GM12878 (cell line): ENCODE measurements around the gene PCSK9. TPM values are rescaled to one million over a fixed set of nuclear protein-coding genes. Genes with fewer than 3 reads are reported as not detected.

Experiments used
- ATAC-seq: fragments of 200-7000 bp; cut with Tn5 transposase; 3 replicates; pipeline ENCODE4 v1.9.1; 2020; ENCODE audit warnings: mild to moderate bottlenecking, moderate library complexity
- BruUV-seq: library from RNA; stranded (reverse); fragments of 400-500 nt; replicated peaks from 2 replicates; lab custom pipeline; 2021; lab: Mats Ljungman, UMichigan
- CTCF ChIA-PET: fragments of 300-600 bp; sonication (Branson Sonifier 250); formaldehyde crosslinking; extraction: SDS; loops from one replicate; lab custom pipeline; 2021; ENCODE audit warnings: inconsistent platforms; lab: Yijun Ruan, JAX
- POLR2A ChIA-PET: fragments of 350-600 bp; formaldehyde crosslinking; extraction: SDS; loops from one replicate; lab custom pipeline; 2021; ENCODE audit warnings: inconsistent platforms; lab: Charles Lee
- RAD21 ChIA-PET: fragments of 300-600 bp; sonication (Branson Sonifier 250); formaldehyde crosslinking; loops from one replicate; lab custom pipeline; 2023; ENCODE audit warnings: antibody characterized with exemption; ENCODE audit not compliant: unreplicated experiment; lab: Charles Lee
- SMC1A ChIA-PET: fragments of 300-600 bp; sonication (Branson Sonifier 250); formaldehyde crosslinking; loops from one replicate; lab custom pipeline; 2023; ENCODE audit not compliant: unreplicated experiment, uncharacterized antibody; lab: Charles Lee
- DNase-seq: peaks from one replicate; pipeline ENCODE4 v3.0.0-alpha.2; 2011; ENCODE audit warnings: low read depth, low spot score
- FAIRE-seq: peaks from 3 replicates; lab custom pipeline; 2011; peaks lifted over from hg19 to GRCh38; lab: Jason Lieb, UNC
- H2AFZ ChIP-seq: 2 replicates; pipeline ENCODE4 v1.6.0; 2011; ENCODE audit warnings: low read depth, low read length, control low read depth; ENCODE audit not compliant: control insufficient read depth
- H3K27ac ChIP-seq: 2 replicates; pipeline ENCODE4 v1.5.1; 2011; ENCODE audit warnings: control low read depth; ENCODE audit not compliant: control insufficient read depth, insufficient read depth
- H3K27me3 ChIP-seq, 2 experiments: replicated peaks in 1 of 2; 2 replicates each; pipeline versions ENCODE4 v1.6.0 to v1.6.1; 2011; ENCODE audit warnings: low read length in 1 of 2; ENCODE audit not compliant: control insufficient read depth in 2 of 2, insufficient read depth in 2 of 2
- H3K36me3 ChIP-seq, 2 experiments: 2 replicates each; pipeline ENCODE4 v1.5.1; 2011; ENCODE audit warnings: low read length in 1 of 2; ENCODE audit not compliant: control insufficient read depth in 2 of 2, insufficient read depth in 2 of 2
- H3K4me1 ChIP-seq: 2 replicates; pipeline ENCODE4 v1.6.1; 2011; ENCODE audit warnings: mild to moderate bottlenecking, low read length, moderate library complexity, mixed read lengths; ENCODE audit not compliant: control insufficient read depth, insufficient read depth
- H3K4me2 ChIP-seq: 2 replicates; pipeline ENCODE4 v1.6.0; 2011; ENCODE audit warnings: control low read depth; ENCODE audit not compliant: control insufficient read depth, insufficient read depth
- H3K4me3 ChIP-seq: fragments of 200-600 bp; sonication (generic); 2 replicates; pipeline ENCODE4 v1.5.1; 2016
- H3K79me2 ChIP-seq: 2 replicates; pipeline ENCODE4 v1.6.0; 2011; ENCODE audit warnings: low read length; ENCODE audit not compliant: control insufficient read depth, insufficient read depth
- H3K9ac ChIP-seq: 2 replicates; pipeline ENCODE4 v1.8.0; 2011; ENCODE audit warnings: low read length, control low read depth, mixed read lengths; ENCODE audit not compliant: control insufficient read depth, insufficient read depth
- H3K9me3 ChIP-seq: replicated peaks from 3 replicates; pipeline ENCODE4 v1.5.1; 2011; ENCODE audit warnings: mild to moderate bottlenecking, low read length; ENCODE audit not compliant: control insufficient read depth, insufficient read depth
- H4K20me1 ChIP-seq: 2 replicates; pipeline ENCODE4 v1.6.0; 2011; ENCODE audit not compliant: control insufficient read depth, insufficient read depth
- CEBPB ChIP-seq, 2 experiments: fragments of 150-350 bp in 1 of 2; IDR thresholded peaks; 2 replicates each; pipeline ENCODE4 v1.6.1; 2012 to 2014; ENCODE audit warnings: low read depth in 2 of 2, low read length in 2 of 2, borderline replicate concordance in 1 of 2, inconsistent platforms in 1 of 2
- CTCF ChIP-seq, 3 experiments: IDR thresholded peaks in 2 of 3; conservative IDR thresholded peaks in 1 of 3; 2 replicates each; pipeline ENCODE4 v1.5.1; 2011; ENCODE audit warnings: low read depth in 3 of 3, low read length in 3 of 3, mild to moderate bottlenecking in 3 of 3, control low read depth in 2 of 3, moderate library complexity in 2 of 3, inconsistent platforms in 1 of 3, mixed read lengths in 1 of 3; ENCODE audit not compliant: control insufficient read depth in 2 of 3, insufficient read depth in 1 of 3; ENCODE audit errors: extremely low read depth in 1 of 3
- CUX1 ChIP-seq: IDR thresholded peaks from 2 replicates; pipeline ENCODE4 v1.6.1; 2012; ENCODE audit warnings: improper control_type of control experiment, low read depth, low read length; ENCODE audit not compliant: insufficient replicate concordance
- EGR1 ChIP-seq, 2 experiments: IDR thresholded peaks; 1 replicate in 1 of 2; 2 replicates in 1 of 2; pipeline ENCODE4 v1.6.1; 2011 to 2012; ENCODE audit warnings: low read depth in 2 of 2, low read length in 2 of 2, borderline replicate concordance in 1 of 2, mild to moderate bottlenecking in 1 of 2, moderate library complexity in 1 of 2
- HDAC6 ChIP-seq: fragments of 200-600 bp; sonication (generic); IDR thresholded peaks from one replicate; pipeline ENCODE4 v1.8.0; 2017; ENCODE audit warnings: antibody characterized with exemption; ENCODE audit not compliant: unreplicated experiment
- HDGF ChIP-seq: fragments of 450-650 bp; IDR thresholded peaks from 2 replicates; pipeline ENCODE4 v1.6.1; 2016; ENCODE audit warnings: antibody characterized with exemption
- MYB ChIP-seq: fragments of 150-350 bp; IDR thresholded peaks from 2 replicates; pipeline ENCODE4 v1.6.1; 2014; ENCODE audit warnings: mild to moderate bottlenecking, low read depth, low read length, borderline replicate concordance
- NR2C1 ChIP-seq: fragments of 450-650 bp; IDR thresholded peaks from 2 replicates; pipeline ENCODE4 v1.6.1; 2017; ENCODE audit warnings: antibody characterized with exemption, mild to moderate bottlenecking, moderate library complexity
- RB1 ChIP-seq: fragments of 450-650 bp; formaldehyde crosslinking; IDR thresholded peaks from 2 replicates; pipeline ENCODE4 v1.6.1; 2017; ENCODE audit warnings: mild to moderate bottlenecking, borderline replicate concordance
- RBBP5 ChIP-seq: fragments of 200-600 bp; sonication (generic); conservative IDR thresholded peaks from 2 replicates; pipeline ENCODE4 v1.6.1; 2016
- SUPT20H ChIP-seq: IDR thresholded peaks from 2 replicates; pipeline ENCODE4 v1.6.1; 2011; ENCODE audit warnings: low read depth, mild to moderate bottlenecking, low read length, moderate library complexity, borderline replicate concordance; ENCODE audit not compliant: control insufficient read depth
- WGBS: methylation state at CpG from one replicate; pipeline ENCODE4 v1.1.6; 2016; ENCODE audit warnings: low lambda C conversion rate; ENCODE audit not compliant: insufficient replicate concordance, insufficient coverage; ENCODE audit errors: missing lambda C conversion rate; 5-methylcytosine and 5-hydroxymethylcytosine counted together
- in situ Hi-C: fragments of 300-500 bp; cut with MboI; formaldehyde crosslinking; loops from 9 replicates; pipeline ENCODE4 v1.14.3; 2018; ENCODE audit warnings: mixed read lengths
- intact Hi-C: fragments of 100-400 bp; cut with micrococcal nuclease; formaldehyde crosslinking; loops from one replicate; pipeline ENCODE4 v1.14.2; 2022; ENCODE audit not compliant: unreplicated experiment
- polyA plus RNA-seq, 11 experiments: library from polyadenylated mRNA; depleted of rRNA in 4 of 11; unstranded in 6 of 11; stranded (reverse) in 5 of 11; fragments of >200 nt; fragmentation: Nextera tagmentation in 4 of 11; fragmentation: Illumina TruSeq in 1 of 11; extraction: Ambion mirVana in 4 of 11; extraction: Trizol in 1 of 11; gene quantifications; 1 replicate in 1 of 11; 2 replicates in 10 of 11; pipeline versions ENCODE4 v1.2.1 to v1.2.3, GENCODE V29; 2011 to 2016; ENCODE audit warnings: inconsistent platforms in 2 of 11, missing spikeins in 2 of 11, low read depth in 1 of 11
- total RNA-seq, 4 experiments: library from RNA; depleted of rRNA in 3 of 4; stranded (reverse); fragments of >200 nt in 3 of 4; fragmentation: Illumina TruSeq in 1 of 4; extraction: Trizol in 1 of 4; gene quantifications; 2 replicates each; pipeline versions ENCODE4 v1.2.1 to v1.2.3, GENCODE V29; 2013 to 2021
- TF ChIP-seq, protein P1 (sequence below): fragments of 450-650 bp; IDR thresholded peaks from 2 replicates; pipeline ENCODE4 v1.6.1; 2016; ENCODE audit warnings: mild to moderate bottlenecking
- TF ChIP-seq, protein P2 (sequence below): IDR thresholded peaks from 2 replicates; pipeline ENCODE4 v1.6.1; 2012; ENCODE audit warnings: low read depth, low read length, improper control_type of control experiment

The PCSK9 gene
- total and polyA plus RNA-seq, 10 of the 15 experiments (the other 5 are each of a cell fraction or from before 2014, with no cell fraction given), result 0.03 to 0.15 TPM; not detected in 8

GRCh38 chr1:54990916-54991315, 48.4 kb upstream of the PCSK9 start (continued):
- TF ChIP-seq CUX1, result no peak
- no peak for TF ChIP-seq SUPT20H

DNA sequence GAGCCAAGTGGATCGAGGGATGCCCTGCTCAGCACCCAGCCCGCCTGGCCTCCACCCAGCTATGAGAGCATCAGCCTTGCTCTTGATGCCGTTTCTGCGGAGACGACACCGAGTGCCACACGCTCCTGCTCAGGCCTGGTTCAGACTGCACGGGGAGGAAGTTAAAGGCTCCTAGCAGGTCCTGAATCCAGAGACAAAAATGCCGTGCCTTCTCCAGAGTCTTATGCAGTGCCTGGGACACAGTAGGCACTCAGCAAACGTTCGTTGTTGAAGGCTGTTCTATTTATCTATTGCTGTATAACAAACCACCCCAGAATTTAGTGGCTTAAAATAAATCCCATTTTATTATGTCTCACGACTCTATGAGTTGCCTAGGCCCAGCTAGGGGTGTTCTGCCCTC, 47.4 kb upstream of the PCSK9 start:
- H3K4me1 ChIP-seq, result peaks cover 3% of the 10 kb centered on the region; the same call in 1 of the 2 replicates
- in situ Hi-C loops, result no loop called here
- ATAC-seq, result no peak
- intact Hi-C loops, result no loop called here
- WGBS, result 23% methylated on average over 12 of the region's 12 CpGs
- no peaks in the 10 kb centered on the region for H3K9me3 ChIP-seq
- no TSS peak for BruUV-seq
- no peaks in the 10 kb centered on the region; the same call in 1 of the 2 replicates for H4K20me1 ChIP-seq
- no peak overlapping the region for H2AFZ ChIP-seq
- ChIA-PET CTCF (interaction anchor here (1.0 to 19.5 kb wide), 2 partner anchors 30 to 44 kb away, joined by 3 to 436 read pairs; no protein-coding TSS in a partner anchor), POLR2A (no interaction called here), RAD21 (interaction anchor here (0.9 to 1.4 kb wide), 2 partner anchors 41 to 46 kb away, joined by 3 to 6 read pairs; no protein-coding TSS in a partner anchor), SMC1A (interaction anchor here (1.0 to 2.7 kb wide), 3 partner anchors 40 to 47 kb away, joined by 3 to 12 read pairs (median 3); no protein-coding TSS in a partner anchor)
- no peak overlapping the region for H3K27ac ChIP-seq
- H3K79me2 ChIP-seq, result no peaks in the 10 kb centered on the region
- no peak overlapping the region for H3K9ac ChIP-seq
- H3K4me2 ChIP-seq, result no peak overlapping the region
- H3K27me3 ChIP-seq, result no peaks in the 10 kb centered on the region; a peak in 3 of 4 replicates
- DNase-seq, result no peak
- no peak overlapping the region for H3K4me3 ChIP-seq
- H3K36me3 ChIP-seq, result no peaks in the 10 kb centered on the region
- FAIRE-seq, result no peak
- TF ChIP-seq CTCF (IDR thresholded peaks at IDR 0.05 in 2 of 3, conservative IDR thresholded peaks at IDR 0.05 in 1 of 3; ENCODE audit: control insufficient read depth in 2 of 3, extremely low read depth in 1 of 3, insufficient read depth in 1 of 3, low read depth in 3 of 3, low read length in 3 of 3) (no peak), NR2C1 (no peak), RBBP5 (no peak), HDAC6 (no peak), RB1 (no peak), EGR1 (IDR thresholded peaks at IDR 0.05; ENCODE audit: borderline replicate concordance in 1 of 2, low read depth in 2 of 2, low read length in 2 of 2) (no peak), HDGF (no peak), MYB (no peak), CEBPB (IDR thresholded peaks at IDR 0.05; ENCODE audit: borderline replicate concordance in 1 of 2, low read depth in 2 of 2, low read length in 2 of 2) (no peak)
- TF ChIP-seq, protein P1, sequence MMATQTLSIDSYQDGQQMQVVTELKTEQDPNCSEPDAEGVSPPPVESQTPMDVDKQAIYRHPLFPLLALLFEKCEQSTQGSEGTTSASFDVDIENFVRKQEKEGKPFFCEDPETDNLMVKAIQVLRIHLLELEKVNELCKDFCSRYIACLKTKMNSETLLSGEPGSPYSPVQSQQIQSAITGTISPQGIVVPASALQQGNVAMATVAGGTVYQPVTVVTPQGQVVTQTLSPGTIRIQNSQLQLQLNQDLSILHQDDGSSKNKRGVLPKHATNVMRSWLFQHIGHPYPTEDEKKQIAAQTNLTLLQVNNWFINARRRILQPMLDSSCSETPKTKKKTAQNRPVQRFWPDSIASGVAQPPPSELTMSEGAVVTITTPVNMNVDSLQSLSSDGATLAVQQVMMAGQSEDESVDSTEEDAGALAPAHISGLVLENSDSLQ, result no peak
- TF ChIP-seq, protein P2, sequence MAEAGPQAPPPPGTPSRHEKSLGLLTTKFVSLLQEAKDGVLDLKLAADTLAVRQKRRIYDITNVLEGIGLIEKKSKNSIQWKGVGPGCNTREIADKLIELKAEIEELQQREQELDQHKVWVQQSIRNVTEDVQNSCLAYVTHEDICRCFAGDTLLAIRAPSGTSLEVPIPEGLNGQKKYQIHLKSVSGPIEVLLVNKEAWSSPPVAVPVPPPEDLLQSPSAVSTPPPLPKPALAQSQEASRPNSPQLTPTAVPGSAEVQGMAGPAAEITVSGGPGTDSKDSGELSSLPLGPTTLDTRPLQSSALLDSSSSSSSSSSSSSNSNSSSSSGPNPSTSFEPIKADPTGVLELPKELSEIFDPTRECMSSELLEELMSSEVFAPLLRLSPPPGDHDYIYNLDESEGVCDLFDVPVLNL, result no peak
